ENCODE measurements around the gene CLIC1.

Gene CLIC1

DNA sequence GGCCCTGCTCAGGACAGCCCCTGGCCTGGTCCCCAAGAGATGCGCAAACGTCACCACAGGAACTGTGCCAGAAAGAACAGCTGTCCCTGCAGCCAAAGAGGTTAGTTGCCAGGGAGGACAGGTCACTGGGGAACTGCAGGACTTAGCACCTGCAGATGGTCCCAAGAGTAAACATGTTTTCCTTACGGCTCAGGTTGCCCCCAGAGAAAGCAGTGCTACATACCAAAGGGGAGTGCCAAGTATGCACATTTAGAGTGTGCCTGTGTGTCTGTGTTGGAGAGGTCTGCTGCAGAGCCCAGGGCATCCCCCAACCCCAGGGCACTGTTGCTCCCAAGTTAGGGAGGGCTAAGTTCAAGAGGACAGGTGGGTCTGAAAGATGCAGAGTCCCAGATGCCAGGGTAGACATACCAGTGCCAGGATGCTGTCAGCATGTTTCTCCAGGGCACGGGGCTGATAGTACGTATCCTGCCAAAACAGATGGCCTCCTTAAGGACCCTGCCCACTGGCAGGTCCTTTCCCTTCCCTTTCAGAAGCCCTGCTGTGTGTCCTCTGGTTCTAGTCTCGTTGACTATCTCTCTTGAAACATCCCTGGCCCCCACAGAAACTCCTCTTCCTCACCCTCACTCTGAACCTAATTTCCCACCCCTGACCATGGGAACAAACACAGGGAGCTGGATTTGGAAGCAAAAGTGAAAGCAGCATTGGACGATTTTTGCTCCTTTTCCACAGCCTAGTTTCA lies 34.5 kb downstream of the CLIC1 start:
- no peak for DNase-seq (ENCODE audit: low read depth)

DNA sequence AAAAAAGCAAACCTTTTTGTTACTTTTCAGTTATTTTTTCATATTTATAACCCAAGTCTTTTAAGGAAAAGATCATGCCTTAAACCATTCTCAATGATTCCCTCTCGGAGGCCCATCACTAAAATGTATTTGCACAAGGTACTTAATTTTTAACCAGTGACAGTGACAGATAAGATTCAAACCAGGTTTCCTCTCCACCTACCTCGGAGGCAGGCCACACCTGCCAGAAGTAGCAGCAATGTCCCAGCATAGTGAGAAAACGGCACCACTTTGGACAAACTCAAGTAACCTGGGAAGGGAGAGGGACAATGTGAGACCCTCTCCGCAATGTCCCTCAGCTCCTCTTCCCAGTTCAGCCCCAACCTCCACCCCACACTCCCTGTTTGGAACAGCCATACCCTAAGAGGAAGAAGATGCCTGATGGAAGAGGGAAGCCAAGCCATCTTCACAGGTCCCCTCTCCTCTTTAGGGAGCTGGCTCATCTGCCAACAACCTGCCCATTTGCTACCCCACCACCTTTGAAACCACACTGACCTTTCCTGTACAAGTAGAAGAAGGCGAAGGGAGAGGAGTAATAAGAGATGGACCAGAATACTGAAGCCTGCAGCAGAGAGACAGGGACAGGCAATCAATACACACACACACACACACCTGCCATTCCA lies 35.5 kb downstream of the CLIC1 start:
- no peak for DNase-seq (ENCODE audit: low read depth)

DNA sequence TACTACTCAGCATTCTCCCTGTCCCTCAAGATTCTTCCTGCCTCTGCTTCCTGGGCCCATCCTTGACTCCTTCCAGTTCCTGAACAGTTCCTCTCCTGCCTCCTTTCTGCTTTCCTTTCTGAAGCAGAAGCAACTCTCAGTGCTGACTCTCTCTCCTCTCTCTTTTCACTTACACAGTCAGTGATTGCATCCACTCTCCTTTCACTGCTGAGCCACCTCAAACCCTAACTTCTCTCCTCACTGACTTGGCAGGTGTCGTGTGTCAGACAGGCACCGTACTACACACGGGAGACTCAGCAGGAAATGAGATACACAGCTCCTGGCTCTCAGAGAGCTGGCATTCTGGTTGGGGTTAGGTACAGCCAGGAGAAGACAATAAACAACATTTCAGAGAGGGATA lies 38.8 kb downstream of the CLIC1 start:
- DNase-seq (ENCODE audit: low read depth), result no peak

DNA sequence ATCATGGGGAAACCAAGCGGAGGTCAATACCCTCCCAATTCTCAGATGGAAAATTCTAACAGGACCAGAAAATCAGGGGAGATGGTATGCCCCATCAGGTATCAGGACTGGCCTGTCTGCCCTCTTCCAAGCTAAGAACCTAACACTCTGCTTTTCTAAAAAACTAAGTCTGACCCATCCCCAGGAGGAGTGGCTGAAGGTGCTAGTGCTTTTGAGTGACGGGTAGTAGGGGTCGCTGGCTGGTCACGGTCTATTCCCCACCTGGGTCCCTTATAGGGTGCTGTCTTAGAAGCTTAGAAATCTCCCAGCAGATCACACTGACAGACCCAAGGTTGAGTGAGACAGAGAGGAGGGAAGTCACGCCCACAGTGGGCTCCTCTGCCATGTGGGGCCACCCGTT lies 42.8 kb downstream of the CLIC1 start:
- DNase-seq (ENCODE audit: low read depth), result no peak

DNA sequence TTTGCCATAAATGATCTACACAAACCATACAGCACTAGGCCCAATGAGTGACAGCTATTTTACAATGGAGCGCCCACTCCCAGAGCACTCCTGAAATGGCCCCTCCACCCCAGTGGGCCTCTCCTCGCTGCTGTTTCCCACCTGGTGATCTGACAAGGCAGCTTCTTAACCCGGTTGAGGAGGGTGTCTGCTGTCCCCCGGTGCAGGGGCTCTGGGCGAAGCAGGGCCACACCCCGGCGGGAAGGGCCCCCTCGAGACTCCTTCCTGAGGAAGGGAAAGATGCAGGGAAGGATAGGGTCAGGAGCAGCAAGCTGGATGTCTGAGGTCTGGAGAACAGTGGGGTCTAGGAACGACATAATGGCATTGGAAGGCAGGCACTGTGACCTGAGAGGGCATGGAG lies 43.4 kb downstream of the CLIC1 start:
- no peak for DNase-seq (ENCODE audit: low read depth)

DNA sequence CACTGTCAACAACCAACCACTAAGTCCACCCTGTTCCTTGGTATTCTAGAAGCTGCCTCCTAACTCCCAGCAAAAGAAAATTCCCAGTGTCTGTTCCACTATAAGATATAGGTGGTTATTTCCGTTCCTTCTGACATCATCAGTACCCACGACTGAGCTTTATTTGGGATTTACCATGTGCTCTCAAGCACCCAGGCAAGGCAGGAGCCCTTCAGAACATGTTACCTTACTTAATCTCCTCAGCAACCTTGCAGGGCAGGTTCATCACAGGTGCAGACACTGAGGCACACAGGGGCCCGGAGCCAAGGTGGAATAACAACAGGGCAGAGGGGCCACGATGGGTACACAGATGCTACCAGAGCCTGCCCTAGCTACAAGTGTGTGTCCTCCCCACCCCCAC lies 44.0 kb downstream of the CLIC1 start:
- DNase-seq (ENCODE audit: low read depth), result no peak

DNA sequence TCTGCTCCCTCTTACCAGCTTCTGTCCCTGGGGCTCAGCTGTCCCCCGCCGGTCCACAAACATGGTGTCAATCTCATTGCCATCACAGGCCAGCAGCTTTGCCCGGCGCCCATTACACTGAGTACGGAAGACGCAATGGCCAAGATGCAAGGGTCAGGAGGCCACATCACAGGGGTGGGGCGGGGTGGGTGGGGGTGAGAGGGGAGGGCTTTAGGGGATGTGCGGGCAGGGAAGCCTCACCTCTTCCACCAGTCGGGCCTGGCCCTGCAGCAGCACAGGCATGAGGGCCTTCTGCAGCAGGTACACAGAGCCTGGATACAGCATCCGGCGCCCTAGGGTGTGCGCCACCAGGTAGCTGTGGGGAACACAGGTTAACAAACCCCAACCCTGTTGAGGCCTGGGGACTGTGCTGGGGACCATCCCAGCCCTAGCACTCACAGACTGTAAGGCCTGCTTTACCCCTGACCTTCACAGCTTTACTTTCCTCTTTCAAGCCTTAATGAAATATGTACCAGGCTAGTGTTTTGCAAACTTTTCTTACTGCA lies 44.7 kb downstream of the CLIC1 start:
- DNase-seq (ENCODE audit: low read depth), result no peak

DNA sequence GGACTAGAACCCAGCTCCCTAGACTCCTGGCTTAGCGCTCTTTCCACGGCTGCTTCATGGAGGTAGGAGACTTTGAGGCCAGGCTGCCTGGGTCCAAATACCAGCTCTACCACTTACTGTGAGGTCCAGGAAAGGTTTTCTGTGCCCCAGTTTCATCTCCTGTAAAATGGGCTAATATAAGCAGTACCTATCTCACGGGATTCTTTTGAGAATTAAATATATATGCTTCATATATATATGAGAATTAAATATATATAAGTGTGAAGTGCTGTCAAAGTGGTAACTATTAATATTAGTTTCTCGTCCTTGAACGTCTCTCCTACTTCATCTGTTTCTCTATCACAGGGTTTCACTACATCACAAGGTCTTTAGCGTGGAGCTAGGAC lies 45.3 kb downstream of the CLIC1 start:
- no peak for DNase-seq (ENCODE audit: low read depth)

DNA sequence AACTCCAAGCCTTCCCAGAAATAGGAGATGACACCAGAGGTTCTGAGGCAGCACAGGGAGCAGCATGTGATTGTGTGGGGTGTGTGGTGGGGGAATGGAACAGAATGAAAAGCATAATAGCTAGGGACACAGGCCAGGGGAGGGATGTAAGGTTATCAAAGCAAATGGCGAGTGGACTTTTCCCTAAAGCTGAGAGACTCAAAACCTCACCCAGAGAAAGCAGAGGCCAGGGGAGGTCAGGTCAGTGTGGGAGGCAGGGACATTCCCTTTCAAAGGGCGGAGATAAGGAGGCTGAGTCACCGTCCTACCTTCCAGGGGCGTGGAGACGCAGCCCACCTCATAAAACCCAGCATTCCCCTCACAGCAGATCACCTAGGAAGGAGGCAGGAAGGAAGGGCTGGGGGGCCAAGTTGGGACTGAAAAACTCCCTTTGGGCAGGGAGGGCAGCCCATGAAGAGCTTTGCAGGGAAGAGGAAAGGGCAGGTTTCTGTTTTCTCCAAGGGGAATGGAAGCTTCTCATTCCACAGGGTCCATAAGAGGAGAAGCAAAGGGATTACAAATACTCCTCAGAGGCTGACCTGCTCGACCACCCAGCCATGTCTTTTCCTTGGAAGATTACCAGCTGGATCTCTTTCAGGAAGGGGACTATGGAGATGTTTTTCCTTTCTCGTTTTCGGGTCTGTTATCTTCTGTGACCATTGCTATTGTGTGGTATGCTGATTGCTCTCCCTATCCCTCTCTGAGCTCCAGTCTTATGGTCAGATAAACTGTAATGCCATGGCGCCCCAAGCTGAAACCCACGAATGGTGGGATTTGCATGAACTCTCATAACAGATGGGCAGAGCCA lies 45.9 kb downstream of the CLIC1 start:
- no peak for DNase-seq (ENCODE audit: low read depth)

DNA sequence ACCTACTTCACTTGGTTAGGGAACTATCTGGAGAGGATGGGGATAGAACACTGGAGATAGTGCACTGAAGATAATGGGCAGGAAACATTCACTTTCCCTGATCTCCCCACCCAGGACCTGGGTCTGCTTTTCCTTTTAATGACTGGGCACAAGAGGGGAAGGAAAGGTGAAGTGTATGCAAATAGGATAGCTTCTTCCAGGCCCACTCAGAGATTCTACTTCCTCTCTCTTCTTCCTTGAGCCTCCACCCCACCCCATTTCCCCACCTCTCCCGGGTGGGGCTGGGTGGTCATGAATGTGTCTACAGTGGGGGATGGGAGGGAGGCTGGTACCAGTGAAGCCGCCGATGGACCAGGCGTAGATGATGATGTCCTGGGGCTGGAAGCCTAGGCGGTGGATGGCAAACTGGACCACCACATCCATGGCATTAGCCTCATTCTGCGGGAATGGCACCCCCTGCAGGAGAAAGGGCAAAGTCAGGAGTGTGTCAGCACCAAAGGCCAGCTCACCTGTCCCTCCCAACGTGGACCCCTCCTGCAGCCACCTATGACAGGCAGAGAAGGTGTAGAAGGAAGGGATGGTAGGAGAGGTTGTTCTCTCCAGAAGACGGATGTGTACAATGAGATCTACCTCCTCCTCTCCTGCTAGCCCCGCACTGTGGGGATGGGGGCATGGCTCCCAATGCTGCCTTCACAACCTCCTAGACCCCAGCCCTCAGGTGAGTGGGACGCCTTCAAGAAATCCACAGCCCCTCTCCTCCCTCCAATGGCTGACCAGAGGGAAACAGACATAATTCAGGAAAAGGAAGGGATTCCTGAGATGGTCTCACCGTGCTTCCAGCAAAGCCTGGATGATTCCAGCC lies 46.9 kb downstream of the CLIC1 start:
- no peak for DNase-seq (ENCODE audit: low read depth)

DNA sequence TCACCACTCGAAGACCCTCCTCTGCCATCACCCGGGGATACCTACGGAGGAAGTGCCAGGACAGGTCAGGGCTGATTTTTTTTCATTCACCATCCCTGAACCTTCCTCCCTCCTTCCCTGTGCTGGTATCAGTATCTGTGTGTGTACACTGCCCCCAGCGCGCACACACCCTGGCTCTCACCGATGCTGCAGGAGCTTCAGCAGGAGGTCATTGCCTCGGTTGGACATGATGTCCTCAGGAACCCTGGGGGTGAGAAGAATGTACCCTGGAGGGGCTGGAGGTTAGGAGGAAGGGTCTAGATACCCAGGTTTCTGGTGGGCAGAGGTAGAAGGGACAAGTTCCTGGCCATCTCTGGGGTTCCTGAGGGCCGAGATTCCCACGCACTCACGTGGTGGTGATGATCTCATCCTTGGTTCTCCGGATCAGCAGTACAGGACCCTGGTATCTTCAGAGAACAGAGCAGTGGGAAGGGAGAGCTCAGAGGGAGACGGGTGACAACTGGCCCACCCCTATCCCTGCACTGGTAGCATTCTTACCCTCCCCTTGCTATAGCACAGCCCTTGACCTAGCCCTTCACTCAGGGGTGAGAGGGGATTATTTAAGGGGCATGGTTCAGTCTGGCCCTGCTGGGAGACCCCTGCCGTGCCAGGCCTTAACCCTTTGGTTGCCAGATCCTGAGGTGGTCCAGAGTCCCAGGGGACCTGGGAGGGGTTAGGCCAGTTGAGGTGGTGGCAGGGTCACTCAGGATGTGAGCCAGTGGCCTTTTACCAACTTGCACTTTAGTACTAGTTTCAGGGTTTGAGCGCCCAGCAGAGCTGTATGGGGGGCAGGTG lies 48.3 kb downstream of the CLIC1 start:
- no peak for DNase-seq (ENCODE audit: low read depth)

DNA sequence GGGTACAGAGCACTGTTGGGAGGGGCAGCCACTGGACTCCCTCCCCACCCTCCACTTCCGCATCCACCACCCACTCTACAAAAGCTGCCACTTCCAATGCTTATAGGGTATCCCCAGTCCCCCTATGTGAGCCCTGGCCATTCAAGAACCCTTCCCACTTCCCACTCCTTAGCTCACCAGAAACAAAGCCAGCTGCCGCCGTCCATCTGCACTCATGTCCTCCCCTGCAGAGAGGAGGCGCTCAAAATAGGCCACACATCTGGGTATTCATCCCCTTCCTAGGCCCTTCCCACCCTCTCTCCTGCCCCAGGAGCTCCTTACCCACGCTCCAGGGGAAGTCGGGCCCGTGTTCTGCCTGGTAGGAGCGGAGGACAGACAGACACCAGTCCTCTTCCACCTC lies 49.0 kb downstream of the CLIC1 start:
- DNase-seq (ENCODE audit: low read depth), result no peak

DNA sequence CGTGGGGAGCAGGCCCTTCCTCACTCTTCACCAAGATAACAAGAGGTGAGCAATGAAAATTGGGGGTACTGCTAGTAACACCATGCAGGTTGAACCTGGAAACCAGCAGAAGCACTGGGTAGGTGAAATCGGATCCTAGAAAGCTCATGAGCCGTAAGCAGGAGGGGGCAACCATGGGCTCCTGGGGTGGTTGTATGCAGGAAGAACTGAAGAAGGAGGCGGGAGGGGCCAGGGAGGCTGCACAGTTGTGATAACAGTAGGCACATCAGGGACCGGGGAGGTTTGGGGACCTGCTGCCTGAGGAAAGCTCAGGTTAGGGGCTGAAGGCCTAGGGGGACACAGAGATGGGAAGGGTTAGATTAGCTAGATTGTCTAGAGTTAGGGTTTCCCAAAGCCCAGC lies 49.8 kb downstream of the CLIC1 start:
- DNase-seq (ENCODE audit: low read depth), result no peak

DNA sequence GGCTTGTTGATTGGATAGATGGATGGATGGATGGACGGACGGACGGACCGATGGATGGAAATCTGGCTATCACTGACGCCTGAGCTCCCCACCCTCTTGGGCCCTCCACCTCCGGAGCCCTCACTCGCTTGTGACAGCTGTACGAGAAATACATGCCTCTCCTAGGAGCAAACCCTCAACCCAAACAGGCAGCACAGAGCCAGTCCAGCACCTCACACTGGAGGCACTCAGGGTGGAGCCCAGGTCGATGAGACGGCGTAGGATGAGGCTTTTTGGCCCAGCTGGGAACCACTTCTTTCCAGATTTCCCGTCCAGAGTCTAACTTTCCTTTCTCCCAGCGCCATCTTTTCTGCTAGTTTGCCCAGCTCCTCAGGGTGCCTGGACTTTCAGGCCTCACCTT lies 52.7 kb downstream of the CLIC1 start:
- no peak for DNase-seq (ENCODE audit: low read depth)

DNA sequence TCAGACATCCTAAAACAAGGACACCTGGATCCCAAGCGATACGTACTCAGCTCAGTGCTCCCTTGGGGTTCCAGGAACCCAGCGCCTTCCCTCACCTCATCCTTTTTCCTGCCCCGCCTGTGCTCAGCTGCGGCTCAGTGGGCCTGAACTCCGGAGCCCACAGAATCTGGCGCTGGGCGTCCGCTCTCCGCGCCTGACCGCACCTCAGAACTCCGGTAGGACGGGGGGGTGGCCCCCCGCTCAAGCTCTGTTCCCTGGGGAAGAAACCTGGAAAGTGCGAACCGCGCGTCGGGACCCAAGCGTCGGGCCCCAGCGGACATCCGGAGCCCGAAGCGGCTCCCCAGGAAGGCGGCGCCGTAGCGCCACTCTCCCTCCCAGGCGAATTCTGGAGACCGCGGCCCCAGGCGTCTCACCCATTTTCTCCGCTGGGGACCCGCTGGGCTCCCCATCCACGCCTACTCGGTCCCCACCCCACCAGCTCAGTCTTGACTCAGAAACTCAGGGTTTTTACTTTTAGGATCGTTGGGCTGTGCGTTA lies 55.1 kb downstream of the CLIC1 start:
- DNase-seq (ENCODE audit: low read depth), result no peak

All from stimulated activated CD8-positive, alpha-beta memory T cell treated with anti-CD3 and anti-CD28 coated beads, Interleukin-15, amount 100 ng/mL, for 24 hours (primary cell).